NCI-H146 (cell line): ENCODE results near the gene HSP90AB1.
"Not testable (repeated sequence)": the region's sequence is repeated elsewhere in the genome, so short reads cannot be mapped to it uniquely, and the experiment has no call there.

ENCODE experiments used
- DNase-seq: peaks from one replicate; lab custom pipeline; 2025; lab: John Stamatoyannopoulos, UW

The HSP90AB1 gene

DNA sequence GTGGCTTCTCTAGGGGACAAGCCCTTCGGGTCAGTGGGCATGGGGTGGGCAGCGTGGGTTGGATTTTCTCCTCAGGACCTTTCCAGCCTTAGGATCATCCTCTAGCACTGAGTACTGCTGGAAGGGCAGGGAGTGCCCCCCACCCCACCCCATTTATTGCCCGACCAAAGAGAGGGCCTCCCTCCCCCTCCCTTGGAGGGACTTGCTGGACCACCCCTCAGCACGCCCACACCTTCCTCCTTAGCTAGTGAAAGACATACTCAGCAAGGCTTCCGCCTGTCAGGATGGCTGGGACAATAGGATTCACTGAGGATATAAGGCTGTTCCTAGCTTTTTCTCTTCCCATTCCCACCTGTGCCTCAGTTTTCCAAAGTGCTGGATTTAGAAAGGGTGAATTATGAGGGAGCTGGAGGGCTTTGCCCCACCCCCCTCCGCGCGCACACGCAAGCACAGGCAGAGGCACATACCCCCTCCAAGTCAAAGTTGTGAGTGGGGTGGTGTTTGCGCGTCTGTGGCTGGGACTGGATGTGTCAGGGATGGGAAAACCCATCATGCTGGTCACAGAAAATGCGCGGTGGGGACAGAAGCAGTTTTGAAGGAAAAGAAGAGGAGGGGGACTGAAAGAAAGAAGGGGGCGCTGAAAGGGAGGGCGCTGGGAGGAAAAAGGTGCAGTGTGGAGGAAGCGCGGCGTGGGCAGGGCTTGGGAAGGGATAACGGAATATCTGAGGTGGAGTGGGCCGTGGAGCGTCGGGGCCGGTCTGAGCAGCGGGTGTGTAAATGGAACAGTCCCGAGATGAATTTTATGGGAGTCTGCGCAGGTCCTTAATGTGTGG is 24.2 kb upstream of the HSP90AB1 start:
- DNase-seq, result no peak

DNA sequence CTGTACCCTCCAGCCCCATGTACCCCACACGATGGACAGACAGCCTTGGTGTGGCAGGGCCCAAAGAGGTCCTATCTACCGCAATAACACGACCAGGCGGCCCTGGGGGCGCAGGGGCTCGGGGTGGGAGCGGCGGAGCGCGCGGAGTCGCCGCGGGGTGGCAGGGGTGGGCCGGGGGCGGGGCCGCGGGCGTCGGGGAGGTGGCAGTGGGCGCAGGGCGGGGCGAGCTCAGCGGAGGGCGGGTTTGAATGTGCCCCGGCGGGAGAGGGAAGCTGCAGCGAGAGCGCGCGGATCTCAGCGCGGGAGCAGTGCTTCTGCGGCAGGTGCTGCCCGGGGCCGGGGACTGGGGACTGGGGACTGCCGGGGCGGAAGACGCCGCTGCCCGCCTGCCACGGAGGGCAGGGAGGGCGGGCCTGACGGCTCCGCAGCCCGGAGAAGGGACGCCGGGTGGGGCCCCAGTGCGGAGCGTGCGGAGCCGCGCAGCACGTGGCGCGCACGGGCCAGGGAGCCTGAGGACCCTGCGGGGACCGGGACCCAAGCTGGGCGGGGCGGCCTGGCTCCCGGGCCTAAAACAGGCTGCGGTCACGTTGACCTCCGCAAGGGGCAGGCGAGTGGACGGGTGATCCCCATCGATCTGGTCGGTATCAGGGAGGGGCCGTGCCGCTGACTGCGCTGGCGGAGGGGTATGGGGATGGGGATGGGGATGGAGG is 23.4 kb upstream of the HSP90AB1 start, which contains the start of gene SLC29A1:
Gene SLC29A1, plus strand, starts transcription at position 277 of the 710 bp plus-strand sequence. CDS start 3,719 bp downstream, outside the sequence.
- DNase-seq, result peak; percentile 96

DNA sequence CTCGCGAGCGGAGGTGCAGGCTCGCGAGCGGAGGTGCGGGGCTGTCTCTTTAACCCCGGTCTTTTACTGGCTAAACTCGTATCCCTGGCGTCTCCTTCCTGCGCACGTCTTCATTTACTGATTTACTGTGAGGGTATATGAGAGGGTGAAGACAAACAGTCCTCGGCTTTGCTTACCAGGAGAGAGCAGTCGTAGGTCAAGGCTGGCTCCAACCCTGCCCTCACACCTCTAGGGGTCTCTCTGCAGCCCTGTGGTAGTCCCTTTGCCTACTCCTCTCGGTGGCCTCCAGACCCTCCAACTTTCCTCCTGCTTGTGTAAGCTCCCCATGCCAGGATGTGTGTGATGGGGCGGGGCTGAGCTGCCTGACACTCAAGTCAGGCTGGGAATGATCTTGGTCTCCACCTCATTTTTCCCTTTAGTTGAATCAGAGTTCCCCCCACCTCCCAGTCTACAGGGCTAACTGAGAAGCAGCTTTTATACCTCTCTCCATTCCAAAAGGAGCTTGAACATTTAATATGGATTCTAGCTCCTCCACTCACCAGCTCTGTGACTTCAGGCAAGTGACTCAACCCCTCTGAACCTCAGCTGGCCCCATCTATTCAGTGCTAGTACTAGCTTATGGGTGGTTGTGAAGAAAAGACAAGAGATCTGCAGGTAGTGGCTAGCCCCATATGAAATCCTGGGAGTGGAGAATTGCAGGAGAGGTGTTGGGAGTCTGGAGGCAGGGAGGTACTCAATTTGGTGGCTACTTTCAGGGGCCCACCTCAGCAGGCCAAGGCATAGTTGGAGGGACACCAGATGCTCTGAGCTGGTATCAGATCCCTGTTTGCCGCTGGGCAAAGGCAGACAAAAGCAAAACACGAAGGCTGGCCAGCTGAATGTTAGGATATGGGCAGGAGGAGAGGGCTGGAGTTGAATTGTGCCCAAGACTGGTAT is 22.6 kb upstream of the HSP90AB1 start:
- peak; percentile 84 for DNase-seq

DNA sequence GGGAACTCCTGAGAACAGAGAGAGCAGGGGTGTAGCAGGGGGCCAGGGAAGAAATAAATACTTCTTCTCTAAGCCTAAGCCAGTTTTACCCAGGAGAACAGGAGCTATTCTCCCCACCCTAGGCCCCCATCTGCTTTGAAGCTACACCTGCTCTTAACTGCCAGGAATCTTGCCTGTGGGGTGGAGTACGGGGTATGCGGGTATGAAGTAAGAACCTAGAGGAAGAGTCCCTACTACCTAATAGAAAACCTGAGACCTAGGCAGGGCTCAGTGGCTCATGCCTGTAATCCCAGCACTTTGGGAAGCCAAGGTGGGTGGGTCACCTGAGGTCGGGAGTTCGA is 22.0 kb upstream of the HSP90AB1 start:
- DNase-seq, result peak; percentile 61

DNA sequence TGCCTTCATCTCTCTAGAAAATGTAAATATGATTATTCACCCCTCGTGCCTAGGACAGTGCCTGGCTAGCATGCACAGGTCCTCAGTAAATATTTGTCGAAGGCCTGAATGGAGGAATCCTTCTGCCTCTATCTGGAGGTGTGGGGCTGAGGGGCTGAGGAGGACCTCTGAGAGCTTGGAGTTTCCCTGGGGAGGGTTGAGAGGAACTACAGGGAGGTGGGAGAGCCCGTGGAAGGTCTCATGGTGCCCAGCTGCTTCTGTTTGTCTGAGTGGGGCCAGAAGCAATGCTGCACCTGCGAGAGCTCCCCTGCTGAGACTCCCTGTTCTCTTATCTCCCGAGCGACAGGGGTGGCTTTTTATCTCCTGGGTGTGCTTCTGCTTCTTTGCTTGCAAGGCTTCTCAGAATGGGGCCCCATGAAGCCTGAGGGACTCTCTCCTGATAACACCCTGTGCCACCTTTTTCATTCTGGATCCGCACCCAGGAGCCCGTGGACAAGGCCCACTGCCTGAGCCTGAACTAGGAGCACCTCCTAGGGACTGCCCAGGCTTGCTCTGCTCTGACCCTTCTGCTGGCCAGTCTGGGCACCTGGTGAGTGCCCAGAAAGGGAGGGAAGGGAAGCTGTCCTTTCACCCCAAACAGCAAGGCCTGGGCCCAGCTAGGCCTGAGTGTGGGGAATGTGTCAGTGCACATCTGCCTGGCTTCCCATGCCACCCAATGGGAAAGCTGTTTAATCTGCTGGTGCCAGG is 21.1 kb upstream of the HSP90AB1 start:
- peak; percentile 98 for DNase-seq

DNA sequence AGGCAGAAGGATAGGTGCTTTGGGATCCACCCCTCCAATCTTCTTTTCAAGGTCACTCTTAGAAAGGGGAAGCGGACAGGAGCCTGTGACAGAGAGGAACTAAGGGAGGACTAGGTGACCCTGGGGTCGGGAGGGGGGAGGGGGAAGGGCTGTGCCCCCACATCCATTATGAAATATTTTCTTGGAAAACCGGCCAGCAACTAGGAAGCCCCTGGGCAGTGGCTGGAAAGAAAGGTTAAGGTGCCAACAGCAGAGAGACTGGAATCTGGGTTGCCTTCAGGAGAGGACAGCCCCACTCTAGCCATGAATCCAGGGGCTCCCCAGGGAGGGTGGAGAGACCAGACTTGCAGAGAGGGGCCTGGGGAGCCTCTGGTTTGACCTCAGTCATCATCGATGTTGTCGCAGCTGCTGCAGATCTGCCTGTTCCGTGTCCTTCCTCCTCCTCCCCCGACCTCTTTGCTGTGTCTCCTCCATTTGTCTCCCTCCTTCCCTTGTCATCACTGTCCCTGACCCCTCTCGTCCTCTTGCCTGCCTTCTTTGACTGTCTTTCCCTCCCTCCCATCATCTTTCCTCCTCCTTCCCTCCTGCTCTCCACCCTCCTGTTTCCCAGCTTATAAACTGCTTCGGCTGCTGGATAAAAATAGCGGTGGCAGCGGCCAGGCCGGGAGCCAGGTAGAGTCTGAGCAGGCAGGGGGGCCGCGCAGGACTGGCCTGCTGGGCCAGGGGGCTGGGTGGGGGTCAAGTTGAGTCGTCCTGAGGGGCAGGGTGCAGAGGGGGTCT is 20.3 kb upstream of the HSP90AB1 start:
- peak; percentile 32 for DNase-seq

DNA sequence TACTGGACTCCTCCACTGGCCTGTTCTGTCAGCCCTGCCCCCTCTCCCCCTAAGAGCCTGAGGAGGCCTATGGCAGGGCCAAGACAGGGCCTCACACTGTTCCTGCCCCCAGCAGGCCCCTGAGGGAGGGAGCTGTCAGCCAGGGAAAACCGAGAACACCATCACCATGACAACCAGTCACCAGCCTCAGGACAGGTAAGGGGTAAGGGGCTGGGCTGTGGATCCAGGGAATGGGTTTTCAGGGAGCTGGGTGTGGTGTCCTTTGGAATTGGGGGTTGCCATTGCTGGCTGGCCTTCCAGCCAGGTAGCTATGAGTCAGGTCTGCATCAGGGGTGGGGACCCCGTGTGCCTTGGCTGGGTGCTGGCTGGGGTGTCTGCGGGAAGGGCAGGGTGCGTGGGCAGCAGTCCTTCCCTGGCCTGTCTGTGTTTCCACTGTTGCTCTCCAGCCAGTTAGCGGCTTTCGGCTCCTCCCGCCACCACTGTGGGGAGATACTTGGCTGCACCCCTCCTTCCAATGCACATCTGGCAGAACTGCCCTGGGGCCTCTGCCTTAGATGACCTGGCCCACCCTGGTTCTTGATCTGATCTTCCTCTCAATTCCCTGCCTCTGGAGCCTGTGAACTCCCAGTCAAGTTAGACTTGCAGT is 19.6 kb upstream of the HSP90AB1 start:
- DNase-seq, result peak; percentile 33

DNA sequence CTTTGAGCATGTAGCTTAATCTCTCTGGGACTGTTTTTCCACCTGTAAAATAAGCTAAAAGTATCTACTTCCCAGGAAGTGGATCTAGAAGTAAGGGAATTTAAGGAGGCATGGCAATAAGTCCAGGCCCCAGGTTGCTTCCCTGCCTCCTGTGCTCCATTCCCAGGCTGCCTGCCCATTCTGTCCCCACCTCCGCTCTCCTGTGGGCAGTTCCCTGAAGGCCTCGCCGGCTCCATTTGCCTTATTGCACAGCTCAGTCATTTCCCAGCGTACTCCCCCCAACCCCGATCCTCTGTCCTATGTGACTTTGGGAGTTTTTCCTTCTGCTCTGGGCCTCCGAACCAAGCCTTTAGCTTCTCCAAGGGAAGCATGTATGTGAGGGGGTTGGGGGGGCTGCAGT is 18.9 kb upstream of the HSP90AB1 start:
- DNase-seq, result no peak

DNA sequence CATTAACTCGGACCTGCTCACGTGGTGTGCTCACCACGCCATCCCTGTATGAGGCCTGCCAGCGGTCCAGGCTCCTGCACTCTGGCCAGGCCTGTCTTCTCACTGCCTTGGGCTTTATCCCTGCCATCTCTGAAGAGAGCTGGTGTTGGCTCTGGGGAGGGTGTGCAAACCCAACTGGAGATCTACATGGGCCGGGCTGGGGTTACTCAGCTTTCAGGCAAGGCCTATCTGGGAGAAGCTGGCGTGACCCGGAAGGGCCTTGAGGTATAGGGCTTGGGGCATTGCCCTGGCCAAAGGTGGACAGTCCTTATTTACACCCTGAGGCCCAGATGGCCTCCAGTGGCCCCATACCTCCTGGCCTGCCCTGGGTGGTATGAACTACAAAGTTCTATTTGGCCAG is 18.5 kb upstream of the HSP90AB1 start:
- DNase-seq, result no peak

DNA sequence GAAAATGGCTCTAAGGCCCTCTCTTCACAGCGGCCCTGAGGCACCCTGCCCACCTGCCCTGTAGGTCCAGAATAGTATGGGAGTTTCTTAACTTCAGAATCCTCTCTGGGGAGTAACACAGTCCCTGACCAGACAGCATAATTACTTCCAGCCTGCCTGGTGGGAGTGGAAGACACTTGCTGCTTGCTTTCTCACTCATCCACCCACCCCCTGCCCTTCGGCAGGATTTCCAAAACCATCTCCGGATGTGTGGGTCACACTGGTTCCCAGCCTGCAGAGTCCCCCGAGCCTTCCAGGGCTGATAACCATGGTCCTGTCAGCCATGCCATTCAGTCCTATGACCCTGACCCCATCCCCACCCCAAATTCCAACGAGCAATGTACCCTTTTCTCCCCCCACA is 18.1 kb upstream of the HSP90AB1 start:
- no peak for DNase-seq

DNA sequence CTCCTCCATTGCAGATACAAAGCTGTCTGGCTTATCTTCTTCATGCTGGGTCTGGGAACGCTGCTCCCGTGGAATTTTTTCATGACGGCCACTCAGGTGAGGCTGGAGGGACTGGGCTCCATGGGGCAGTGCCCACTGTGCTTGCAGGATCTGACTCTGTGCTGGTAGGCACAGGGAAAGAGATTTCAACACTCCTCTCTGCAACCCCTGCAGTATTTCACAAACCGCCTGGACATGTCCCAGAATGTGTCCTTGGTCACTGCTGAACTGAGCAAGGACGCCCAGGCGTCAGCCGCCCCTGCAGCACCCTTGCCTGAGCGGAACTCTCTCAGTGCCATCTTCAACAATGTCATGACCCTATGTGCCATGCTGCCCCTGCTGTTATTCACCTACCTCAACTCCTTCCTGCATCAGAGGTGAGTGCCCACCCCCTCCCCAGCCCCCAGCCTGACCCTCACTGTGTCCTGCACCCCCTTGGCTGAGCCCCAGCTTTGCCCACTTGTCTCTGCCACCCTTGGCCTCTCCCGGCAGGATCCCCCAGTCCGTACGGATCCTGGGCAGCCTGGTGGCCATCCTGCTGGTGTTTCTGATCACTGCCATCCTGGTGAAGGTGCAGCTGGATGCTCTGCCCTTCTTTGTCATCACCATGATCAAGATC is 17.4 kb upstream of the HSP90AB1 start:
- no peak for DNase-seq

DNA sequence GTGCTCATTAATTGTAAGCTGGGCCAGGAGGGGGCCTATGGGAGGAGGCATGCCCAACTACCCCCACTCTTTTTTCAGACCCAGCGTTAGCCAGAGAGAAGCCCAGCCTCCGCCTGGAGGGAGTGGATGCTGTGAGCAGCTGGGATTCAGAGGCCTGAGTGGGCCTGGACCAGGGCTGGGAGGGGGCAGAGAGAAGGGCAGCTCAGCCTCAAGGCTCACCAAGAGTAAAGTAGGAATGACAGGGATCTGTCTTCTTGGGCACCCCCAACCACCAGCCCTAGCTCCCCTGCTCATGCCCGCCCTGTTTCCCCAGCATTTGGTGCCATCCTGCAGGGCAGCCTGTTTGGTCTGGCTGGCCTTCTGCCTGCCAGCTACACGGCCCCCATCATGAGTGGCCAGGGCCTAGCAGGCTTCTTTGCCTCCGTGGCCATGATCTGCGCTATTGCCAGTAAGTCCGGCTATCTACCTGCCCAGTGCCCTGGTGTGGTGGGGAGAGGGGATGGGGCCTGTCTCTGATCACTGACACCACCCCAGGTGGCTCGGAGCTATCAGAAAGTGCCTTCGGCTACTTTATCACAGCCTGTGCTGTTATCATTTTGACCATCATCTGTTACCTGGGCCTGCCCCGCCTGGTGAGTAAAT is 16.7 kb upstream of the HSP90AB1 start:
- no peak for DNase-seq

DNA sequence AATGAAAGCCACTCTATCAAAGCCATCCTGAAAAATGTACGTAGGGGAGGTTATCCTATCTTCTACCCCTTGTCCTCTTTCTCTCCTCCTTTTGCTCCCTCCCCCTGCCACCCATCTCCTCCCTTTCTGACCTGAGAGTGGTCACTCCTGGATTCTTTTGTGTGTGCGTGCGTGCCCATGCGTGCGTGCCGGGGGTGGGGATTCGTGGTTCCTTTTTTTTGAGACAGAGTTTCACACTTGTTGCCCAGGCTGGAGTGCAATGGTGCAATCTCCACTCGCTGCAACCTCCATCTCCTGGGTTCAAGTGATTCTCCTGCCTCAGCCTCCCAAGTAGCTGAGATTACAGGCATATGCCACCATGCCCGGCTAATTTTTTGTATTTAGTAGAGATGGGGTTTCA is 15.5 kb upstream of the HSP90AB1 start:
- DNase-seq, result not testable (repeated sequence)

DNA sequence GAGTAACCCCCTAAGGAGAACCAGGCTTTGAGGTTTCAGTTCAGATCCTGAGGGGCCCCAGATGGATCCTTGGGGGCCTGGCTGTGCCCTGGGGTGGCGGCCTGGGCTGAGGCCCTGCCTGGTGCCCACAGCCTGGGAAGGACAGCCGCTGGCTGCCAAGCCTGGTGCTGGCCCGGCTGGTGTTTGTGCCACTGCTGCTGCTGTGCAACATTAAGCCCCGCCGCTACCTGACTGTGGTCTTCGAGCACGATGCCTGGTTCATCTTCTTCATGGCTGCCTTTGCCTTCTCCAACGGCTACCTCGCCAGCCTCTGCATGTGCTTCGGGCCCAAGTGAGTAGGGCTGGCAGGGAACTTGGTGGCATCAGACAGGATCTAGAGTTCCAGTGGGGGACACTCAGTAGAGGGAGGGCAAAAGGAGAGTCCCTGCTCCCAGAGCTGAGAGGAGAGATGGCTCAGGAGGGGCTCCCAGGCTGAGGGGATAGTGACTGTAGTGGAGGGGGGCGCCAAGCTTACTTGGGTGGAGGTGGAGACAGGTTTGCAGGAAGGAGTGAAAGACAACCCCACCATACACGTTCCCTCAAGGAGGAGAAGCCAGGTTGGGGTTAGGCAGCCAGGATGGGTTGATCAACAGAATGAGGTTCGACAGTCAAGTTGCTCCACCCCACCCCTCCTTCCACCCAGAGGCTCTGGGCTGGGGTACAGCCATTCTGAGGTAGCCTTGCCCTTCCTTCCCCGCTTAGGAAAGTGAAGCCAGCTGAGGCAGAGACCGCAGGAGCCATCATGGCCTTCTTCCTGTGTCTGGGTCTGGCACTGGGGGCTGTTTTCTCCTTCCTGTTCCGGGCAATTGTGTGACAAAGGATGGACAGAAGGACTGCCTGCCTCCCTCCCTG is 14.0 kb upstream of the HSP90AB1 start:
- no peak for DNase-seq

DNA sequence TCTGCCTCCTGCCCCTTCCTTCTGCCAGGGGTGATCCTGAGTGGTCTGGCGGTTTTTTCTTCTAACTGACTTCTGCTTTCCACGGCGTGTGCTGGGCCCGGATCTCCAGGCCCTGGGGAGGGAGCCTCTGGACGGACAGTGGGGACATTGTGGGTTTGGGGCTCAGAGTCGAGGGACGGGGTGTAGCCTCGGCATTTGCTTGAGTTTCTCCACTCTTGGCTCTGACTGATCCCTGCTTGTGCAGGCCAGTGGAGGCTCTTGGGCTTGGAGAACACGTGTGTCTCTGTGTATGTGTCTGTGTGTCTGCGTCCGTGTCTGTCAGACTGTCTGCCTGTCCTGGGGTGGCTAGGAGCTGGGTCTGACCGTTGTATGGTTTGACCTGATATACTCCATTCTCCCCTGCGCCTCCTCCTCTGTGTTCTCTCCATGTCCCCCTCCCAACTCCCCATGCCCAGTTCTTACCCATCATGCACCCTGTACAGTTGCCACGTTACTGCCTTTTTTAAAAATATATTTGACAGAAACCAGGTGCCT is 13.3 kb upstream of the HSP90AB1 start:
- DNase-seq, result no peak

DNA sequence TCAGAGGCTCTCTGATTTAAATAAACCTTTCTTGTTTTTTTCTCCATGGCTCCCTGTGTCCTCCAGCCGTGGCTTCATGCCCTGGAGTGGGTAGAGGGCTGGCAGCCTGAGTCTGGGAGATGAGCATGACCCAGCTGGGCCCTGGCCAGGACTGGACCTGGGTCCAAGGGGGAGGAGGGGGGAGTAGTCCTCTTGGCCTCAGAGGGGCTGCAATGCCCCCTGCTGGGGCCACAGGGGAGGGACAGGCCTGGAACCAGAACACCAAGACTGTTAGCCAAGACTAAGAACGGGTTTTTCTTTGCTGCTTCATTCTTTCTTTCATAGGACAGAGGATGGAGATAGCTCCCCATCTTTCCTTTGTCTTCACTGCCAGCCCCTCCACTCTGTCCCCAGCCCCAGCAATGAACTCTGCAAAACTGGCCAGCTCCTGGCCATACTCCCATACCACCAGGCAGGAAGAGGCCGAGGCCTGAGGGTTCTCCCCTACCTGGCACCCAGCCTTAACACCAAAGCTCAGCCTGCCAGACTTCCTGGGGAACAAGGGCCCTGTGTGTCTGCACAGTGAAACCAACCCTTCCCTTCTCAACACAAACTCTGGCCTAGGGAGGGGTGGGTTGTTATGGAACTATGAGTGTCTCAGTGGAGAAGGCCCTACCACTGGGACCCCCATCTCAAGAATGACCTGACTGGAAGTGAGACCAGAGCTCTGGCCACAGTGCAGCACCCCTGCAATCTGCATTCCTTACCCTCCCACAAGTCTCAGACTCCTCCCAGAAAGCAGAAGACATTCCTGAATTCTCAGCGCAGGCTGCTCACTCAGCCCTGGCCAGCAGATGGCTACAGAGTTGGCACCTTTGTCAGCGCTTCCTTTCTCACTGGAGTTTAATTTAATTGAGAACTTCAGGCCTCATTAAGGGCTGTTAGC is 12.5 kb upstream of the HSP90AB1 start:
- peak; percentile 43 for DNase-seq

DNA sequence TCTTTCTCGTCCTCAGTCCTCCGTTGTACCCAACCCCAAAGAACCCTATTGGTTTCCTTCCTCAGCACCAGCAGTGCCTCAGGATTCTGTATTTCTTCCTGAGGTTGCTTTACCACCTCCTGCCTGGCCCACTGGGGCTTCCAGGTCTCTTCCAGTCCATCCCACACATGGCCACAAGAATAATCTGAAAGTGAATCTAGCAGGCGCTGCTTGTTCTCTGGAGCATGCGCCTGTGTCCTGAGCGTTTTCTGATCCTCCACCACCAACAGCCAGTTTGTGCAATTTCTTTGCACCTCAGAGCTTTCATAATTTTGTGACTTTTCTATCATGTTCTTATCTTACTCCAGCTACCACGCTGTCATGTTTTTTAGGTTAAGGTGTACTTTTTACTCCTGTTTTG is 11.6 kb upstream of the HSP90AB1 start:
- no peak for DNase-seq
